ENCODE measurements around the gene C2orf15. TPM values are rescaled to one million over a fixed set of nuclear protein-coding genes. Genes with fewer than 3 reads are reported as not detected.

Gene C2orf15
- total RNA-seq, 1 experiment from 2014 or later, result 1.9 TPM

DNA sequence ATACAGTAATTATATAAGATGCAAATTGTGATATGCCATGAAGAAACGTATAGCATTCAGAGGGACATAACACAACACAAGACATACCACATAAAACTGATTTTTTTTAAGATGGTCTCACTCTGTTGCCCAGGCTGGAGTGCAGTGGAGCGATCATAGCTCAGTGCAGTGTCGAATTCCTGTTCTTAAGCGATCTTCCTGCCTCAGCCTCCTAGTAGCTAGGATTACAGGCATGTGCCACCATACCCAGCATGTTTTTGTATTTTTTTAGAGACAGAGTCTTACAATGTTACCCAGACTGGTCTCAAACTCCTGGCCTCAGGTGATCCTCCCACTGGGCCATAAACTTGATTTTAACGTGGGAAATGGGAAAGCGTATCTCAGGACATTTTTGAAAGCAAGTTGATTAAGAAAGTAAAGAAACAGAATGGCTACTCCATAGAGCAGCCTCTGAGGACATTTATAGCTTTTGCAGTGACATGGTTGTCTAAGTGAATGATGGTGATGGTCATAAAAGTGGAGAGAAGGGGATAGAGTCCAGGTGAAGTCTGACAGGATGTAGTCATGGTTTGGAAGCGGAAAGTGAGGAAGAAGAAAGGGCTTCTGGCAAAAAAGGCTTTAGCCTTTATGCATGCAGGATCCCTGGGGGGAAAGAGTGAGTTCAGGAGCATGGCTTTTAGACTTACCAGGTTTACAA is 10.8 kb downstream of the C2orf15 start (continued):
- TF ChIP-seq, protein P1, sequence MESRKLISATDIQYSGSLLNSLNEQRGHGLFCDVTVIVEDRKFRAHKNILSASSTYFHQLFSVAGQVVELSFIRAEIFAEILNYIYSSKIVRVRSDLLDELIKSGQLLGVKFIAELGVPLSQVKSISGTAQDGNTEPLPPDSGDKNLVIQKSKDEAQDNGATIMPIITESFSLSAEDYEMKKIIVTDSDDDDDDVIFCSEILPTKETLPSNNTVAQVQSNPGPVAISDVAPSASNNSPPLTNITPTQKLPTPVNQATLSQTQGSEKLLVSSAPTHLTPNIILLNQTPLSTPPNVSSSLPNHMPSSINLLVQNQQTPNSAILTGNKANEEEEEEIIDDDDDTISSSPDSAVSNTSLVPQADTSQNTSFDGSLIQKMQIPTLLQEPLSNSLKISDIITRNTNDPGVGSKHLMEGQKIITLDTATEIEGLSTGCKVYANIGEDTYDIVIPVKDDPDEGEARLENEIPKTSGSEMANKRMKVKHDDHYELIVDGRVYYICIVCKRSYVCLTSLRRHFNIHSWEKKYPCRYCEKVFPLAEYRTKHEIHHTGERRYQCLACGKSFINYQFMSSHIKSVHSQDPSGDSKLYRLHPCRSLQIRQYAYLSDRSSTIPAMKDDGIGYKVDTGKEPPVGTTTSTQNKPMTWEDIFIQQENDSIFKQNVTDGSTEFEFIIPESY (IDR thresholded peaks at IDR 0.05; ENCODE audit: extremely low read depth, insufficient replicate concordance, low read length), result no peak

DNA sequence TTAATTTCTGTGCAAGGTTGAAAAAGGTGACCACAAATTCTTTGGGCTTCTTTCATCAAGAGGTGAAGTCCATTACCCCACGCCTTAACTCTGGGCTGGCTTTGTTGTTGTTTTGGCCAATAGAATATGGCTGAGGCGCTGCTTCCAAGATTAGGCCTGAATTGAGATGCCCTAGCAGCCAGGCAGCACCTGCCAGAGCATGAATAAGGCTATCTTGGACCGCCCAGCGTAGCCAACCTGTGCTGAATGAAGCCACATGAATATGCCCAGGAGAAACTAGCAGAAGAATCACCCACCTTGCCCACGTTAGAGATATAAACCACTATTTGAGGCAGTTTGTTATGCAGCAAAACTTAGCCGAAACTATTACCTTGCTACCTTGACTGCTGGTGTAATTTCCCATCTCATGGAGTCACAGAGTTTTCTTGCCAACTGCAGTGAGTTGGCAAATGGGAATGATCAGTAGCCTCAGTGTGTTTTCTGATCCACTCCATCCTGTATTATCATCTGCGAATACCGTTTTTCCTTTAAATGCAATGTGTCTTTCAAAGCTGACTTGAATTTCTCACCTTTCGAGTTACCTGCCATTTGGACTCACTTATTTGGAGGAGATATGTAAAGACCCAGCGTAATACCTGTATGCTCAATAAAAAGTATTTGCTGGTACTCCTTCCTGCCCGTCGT is 12.6 kb downstream of the C2orf15 start:
- ChIA-PET RAD21 (ENCODE audit: low non-redundant PET in 1 of 2, low total read pairs in 2 of 2, uncharacterized antibody in 2 of 2, unreplicated experiment in 2 of 2) (no interaction called here), POLR2A (interaction anchor here (1.0 to 1.5 kb wide), 2 partner anchors 10 to 13 kb away, joined by 5 to 9 read pairs; partner anchors contain the start of gene C2orf15), CTCF (no interaction called here)
- intact Hi-C loops (cut with micrococcal nuclease), result loop anchor here (10.0 kb wide), 1 partner anchor 341 kb away; the partner anchor contains the start of gene REV1
- Histone ChIP-seq H4K20me1 (ENCODE audit: insufficient read depth) (no peaks in the 10 kb centered on the region), H3K9ac (ENCODE audit: low read length) (peak overlapping the region; percentile 78), H3K9me3 (ENCODE audit: control insufficient read depth in 1 of 2, insufficient read depth in 1 of 2, low read depth in 1 of 2, low read length in 2 of 2) (no peaks in the 10 kb centered on the region), H3K27ac (ENCODE audit: low read depth, low read length) (peak overlapping the region; percentile 61), H3K9me2 (ENCODE audit: insufficient read depth) (no peaks in the 10 kb centered on the region), H3K4me1 (ENCODE audit: control insufficient read depth in 1 of 2, insufficient read depth in 2 of 2, low read length in 2 of 2) (peaks cover 13 to 15% of the 10 kb centered on the region in 2 experiments), H3K79me2 (ENCODE audit: insufficient read depth, low read length) (peaks cover 5% of the 10 kb centered on the region; the same call in 1 of the 2 replicates), H3K27me3 (ENCODE audit: insufficient read depth, low read length) (no peaks in the 10 kb centered on the region), H3K36me3 (ENCODE audit: control insufficient read depth in 1 of 2, insufficient read depth in 2 of 2, low read length in 2 of 2) (0 out of 4 replicates have a peak, but pooled peaks cover 0 to 3% of the 10 kb centered on the region in 2 experiments), H2AFZ (ENCODE audit: low read depth, low read length, poor library complexity, severe bottlenecking) (peak overlapping the region; percentile 24), H3K4me3 (replicated peaks in 1 of 2; ENCODE audit: low read depth in 1 of 2, low read length in 2 of 2) (peak overlapping the region; percentile 71 to 81), H3K4me2 (ENCODE audit: low read length) (peak overlapping the region; percentile 70)
- DNase-seq (ENCODE audit: low read depth, low spot score), result no peak
- no peak for ATAC-seq
- TSS peak; percentile 68 for BruUV-seq (replicated peaks)
- no peak for TF ChIP-seq SP1 (IDR thresholded peaks at IDR 0.05; ENCODE audit: low read depth)
- TF ChIP-seq YY1 (IDR thresholded peaks at IDR 0.05; ENCODE audit: extremely low read depth, insufficient replicate concordance, low read depth, low read length), result no peak
- no peak for TF ChIP-seq CEBPB (IDR thresholded peaks at IDR 0.05; ENCODE audit: low read depth)
- TF ChIP-seq, protein P1 (IDR thresholded peaks at IDR 0.05; ENCODE audit: extremely low read depth, insufficient replicate concordance, low read length), result no peak
- no peak for TF ChIP-seq ZNF274 (IDR thresholded peaks at IDR 0.05; ENCODE audit: low read depth, low read length)
- TF ChIP-seq TCF7L2 (IDR thresholded peaks at IDR 0.05; ENCODE audit: borderline replicate concordance, extremely low read depth, insufficient read depth, insufficient read length), result no peak
- no peak for TF ChIP-seq SRF (IDR thresholded peaks at IDR 0.05; ENCODE audit: low read depth)

Measured in HCT116 (cell line).